GM23338 (cell line): ENCODE results near the gene GMEB2. TPM values are rescaled to one million over a fixed set of nuclear protein-coding genes. Genes with fewer than 3 reads are reported as not detected.

Experiments used
- ATAC-seq: fragments of 200-7000 bp; cut with Tn5 transposase; 3 replicates; pipeline ENCODE4 v1.9.1; 2020
- DNase-seq: peaks from one replicate; pipeline ENCODE4 v3.0.0-alpha.2; 2015; ENCODE audit warnings: low spot score
- H2AFZ ChIP-seq: fragments of 200-600 bp; sonication (generic); 2 replicates; pipeline ENCODE4 v1.8.0; 2016; ENCODE audit warnings: antibody characterized with exemption, mild to moderate bottlenecking, moderate library complexity
- H3F3A ChIP-seq: fragments of 200-600 bp; sonication (generic); replicated peaks from 2 replicates; pipeline ENCODE4 v1.8.0; 2017; ENCODE audit warnings: antibody characterized with exemption, mixed run types, low read depth
- H3K27ac ChIP-seq: fragments of 200-600 bp; sonication (generic); 2 replicates; pipeline ENCODE4 v1.6.1; 2016; ENCODE audit warnings: low read depth
- H3K27me3 ChIP-seq: fragments of 200-600 bp; sonication (generic); 2 replicates; pipeline ENCODE4 v1.8.0; 2016; ENCODE audit warnings: mild to moderate bottlenecking, mixed run types, moderate library complexity; ENCODE audit not compliant: insufficient read depth
- H3K36me3 ChIP-seq: fragments of 200-600 bp; sonication (generic); 2 replicates; pipeline ENCODE4 v1.8.0; 2016; ENCODE audit warnings: mild to moderate bottlenecking; ENCODE audit not compliant: insufficient read depth
- H3K4me1 ChIP-seq: fragments of 200-600 bp; sonication (generic); 2 replicates; pipeline ENCODE4 v1.8.0; 2016; ENCODE audit warnings: mild to moderate bottlenecking, moderate library complexity; ENCODE audit not compliant: insufficient read depth
- H3K4me2 ChIP-seq: fragments of 200-600 bp; sonication (generic); 2 replicates; pipeline ENCODE4 v1.7.1; 2017; ENCODE audit warnings: mixed run types
- H3K4me3 ChIP-seq: fragments of 200-600 bp; sonication (generic); 2 replicates; pipeline ENCODE4 v1.6.1; 2016; ENCODE audit warnings: mixed run types
- H3K79me2 ChIP-seq: fragments of 200-600 bp; sonication (generic); replicated peaks from 2 replicates; pipeline ENCODE4 v1.8.0; 2017; ENCODE audit warnings: mild to moderate bottlenecking; ENCODE audit not compliant: insufficient read depth
- H3K9me2 ChIP-seq: fragments of 200-600 bp; sonication (generic); 2 replicates; pipeline ENCODE4 v1.8.0; 2017; ENCODE audit not compliant: insufficient read depth
- H4K20me1 ChIP-seq: fragments of 200-600 bp; sonication (generic); replicated peaks from 2 replicates; pipeline ENCODE4 v1.8.0; 2017; ENCODE audit warnings: mild to moderate bottlenecking; ENCODE audit not compliant: insufficient read depth
- H3K27ac Mint-ChIP-seq: 2 replicates; pipeline ENCODE4 v1.8.0; 2020; ENCODE audit warnings: inconsistent platforms, mild to moderate bottlenecking, moderate library complexity, mixed read lengths
- H3K27me3 Mint-ChIP-seq: 3 replicates; pipeline ENCODE4 v1.8.0; 2022; ENCODE audit warnings: low read depth, mild to moderate bottlenecking, moderate library complexity, mixed read lengths, inconsistent platforms; ENCODE audit not compliant: insufficient read depth, poor library complexity
- H3K36me3 Mint-ChIP-seq: 3 replicates; pipeline ENCODE4 v1.8.0; 2021; ENCODE audit warnings: low read depth, mild to moderate bottlenecking, inconsistent platforms, moderate library complexity, mixed read lengths
- H3K4me1 Mint-ChIP-seq: 3 replicates; pipeline ENCODE4 v1.8.0; 2020; ENCODE audit warnings: mild to moderate bottlenecking, inconsistent platforms, mixed read lengths
- H3K4me3 Mint-ChIP-seq: 3 replicates; pipeline ENCODE4 v1.8.0; 2021; ENCODE audit warnings: moderate library complexity, mild to moderate bottlenecking, inconsistent platforms, mixed read lengths
- H3K9me3 Mint-ChIP-seq: 3 replicates; pipeline ENCODE4 v1.8.0; 2020; ENCODE audit warnings: moderate library complexity, mild to moderate bottlenecking, inconsistent platforms, mixed read lengths
- CREB1 ChIP-seq: fragments of 250-450 bp; sonication (Bioruptor Pico); IDR thresholded peaks from 2 replicates; pipeline ENCODE4 v1.5.0; 2020; ENCODE audit warnings: low read depth, mild to moderate bottlenecking, moderate library complexity
- EZH2 ChIP-seq: fragments of 200-600 bp; sonication (generic); IDR thresholded peaks from one replicate; pipeline ENCODE4 v1.8.0; 2017; ENCODE audit warnings: antibody characterized with exemption, mild to moderate bottlenecking, low read depth; ENCODE audit not compliant: unreplicated experiment
- EZH2phosphoT487 ChIP-seq: fragments of 200-600 bp; sonication (generic); IDR thresholded peaks from one replicate; pipeline ENCODE4 v1.8.1; 2018; ENCODE audit warnings: antibody characterized with exemption; ENCODE audit not compliant: unreplicated experiment
- JUNB ChIP-seq: IDR thresholded peaks from one replicate; pipeline ENCODE4 v1.6.1; 2016; ENCODE audit warnings: antibody characterized with exemption; ENCODE audit not compliant: unreplicated experiment
- NANOG ChIP-seq: IDR thresholded peaks from 2 replicates; pipeline ENCODE4 v1.6.1; 2016; ENCODE audit warnings: antibody characterized with exemption, borderline replicate concordance
- POLR2AphosphoS5 ChIP-seq: IDR thresholded peaks from 2 replicates; pipeline ENCODE4 v1.6.1; 2016; ENCODE audit warnings: antibody characterized with exemption, low read depth
- STAT1 ChIP-seq: IDR thresholded peaks from one replicate; pipeline ENCODE4 v1.6.1; 2016; ENCODE audit warnings: antibody characterized with exemption; ENCODE audit not compliant: unreplicated experiment
- ZNF114 ChIP-seq: fragments of 250-450 bp; sonication (Bioruptor Pico); IDR thresholded peaks from 2 replicates; pipeline ENCODE4 v1.5.0; 2020; ENCODE audit warnings: mild to moderate bottlenecking, moderate library complexity
- polyA plus RNA-seq: library from polyadenylated mRNA; unstranded; fragments of >200 nt; fragmentation: Nextera tagmentation; extraction: Ambion mirVana; gene quantifications from 2 replicates; pipeline ENCODE4 v1.2.1, GENCODE V29; 2016
- total RNA-seq: library from RNA; depleted of rRNA; stranded (reverse); fragments of >200 nt; shearing (Covaris generic); gene quantifications from 2 replicates; pipeline ENCODE4 v1.2.3, GENCODE V29; 2014
- TF ChIP-seq, protein P1 (sequence below): fragments of 250-450 bp; sonication (Bioruptor Pico); IDR thresholded peaks from 2 replicates; pipeline ENCODE4 v1.5.0; 2020; ENCODE audit warnings: mild to moderate bottlenecking, moderate library complexity
- TF ChIP-seq, protein P2 (sequence below), 2 experiments: fragments of 200-600 bp in 1 of 2; sonication (generic) in 1 of 2; conservative IDR thresholded peaks; 2 replicates each; pipeline versions ENCODE4 v1.5.1 to v1.6.1; 2016 to 2017; ENCODE audit warnings: antibody characterized with exemption in 2 of 2, low read depth in 2 of 2, mild to moderate bottlenecking in 2 of 2, moderate library complexity in 1 of 2

GMEB2 gene
- total and polyA plus RNA-seq, 2 experiments from 2014 or later = 4.4 to 20.6 TPM

DNA sequence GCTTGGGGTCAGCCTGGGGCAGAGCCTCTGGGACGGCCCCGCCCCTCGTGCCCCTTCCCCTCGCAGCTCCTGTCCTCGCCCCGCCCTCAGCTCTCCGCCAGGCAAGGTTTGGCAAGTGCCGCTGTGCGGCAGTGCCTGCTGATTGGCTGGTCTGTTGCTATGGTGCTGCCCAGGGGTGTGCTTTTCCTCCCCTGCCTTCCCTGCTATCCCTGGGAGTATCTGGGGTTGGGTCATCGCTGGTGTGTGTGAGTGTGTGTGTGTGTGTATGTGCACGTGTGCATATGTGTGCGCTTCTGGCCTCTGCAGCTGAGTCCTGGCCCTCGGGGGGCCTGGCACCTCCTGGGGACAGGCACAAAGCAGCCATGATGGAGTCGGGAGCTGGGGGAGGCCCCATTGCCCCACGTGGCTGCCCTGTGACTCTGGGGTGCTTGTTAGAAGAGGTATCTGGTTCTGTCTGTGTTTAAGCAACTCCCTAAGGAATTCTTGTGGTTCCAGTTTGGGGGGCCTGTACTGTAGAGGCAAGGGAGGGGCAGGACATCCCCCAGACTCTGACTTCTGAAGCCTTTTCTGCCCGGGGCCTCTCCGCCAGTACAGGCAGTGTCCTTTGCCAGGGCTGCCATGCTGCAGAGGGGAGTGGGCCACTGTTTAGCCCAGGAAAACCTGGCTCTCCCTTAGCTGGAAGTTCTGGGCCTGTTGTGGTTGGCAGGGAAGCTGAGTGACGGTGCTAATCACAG lies 38.1 kb upstream of the GMEB2 start:
- ATAC-seq (peak; percentile 96), DNase-seq (peak; percentile 64)
- H3K79me2 ChIP-seq = no peaks in the 10 kb centered on the region; the same call in 1 of the 2 replicates
- peaks cover 57% of the 10 kb centered on the region for H3K36me3 Mint-ChIP-seq
- peak overlapping the region; percentile 58; the same call in 1 of the 2 replicates for H3K27ac Mint-ChIP-seq
- H3K4me2 ChIP-seq = no peak overlapping the region
- no peaks in the 10 kb centered on the region for H3K36me3 ChIP-seq
- peaks cover 11% of the 10 kb centered on the region for H3K27me3 Mint-ChIP-seq
- H3K4me3 Mint-ChIP-seq = peak overlapping the region; percentile 44; the same call in 2 of the 3 replicates
- no peak overlapping the region for H3K4me3 ChIP-seq
- H3K9me3 Mint-ChIP-seq = no peaks in the 10 kb centered on the region
- no peaks in the 10 kb centered on the region; the same call in 1 of the 2 replicates for H4K20me1 ChIP-seq
- TF ChIP-seq EZH2 (no peak), ZNF114 (CRISPR knock-in tag) (no peak), JUNB (no peak), STAT1 (no peak), EZH2phosphoT487 (no peak), POLR2AphosphoS5 (no peak), CREB1 (CRISPR knock-in tag) (no peak), NANOG (no peak)
- TF ChIP-seq, protein P1, sequence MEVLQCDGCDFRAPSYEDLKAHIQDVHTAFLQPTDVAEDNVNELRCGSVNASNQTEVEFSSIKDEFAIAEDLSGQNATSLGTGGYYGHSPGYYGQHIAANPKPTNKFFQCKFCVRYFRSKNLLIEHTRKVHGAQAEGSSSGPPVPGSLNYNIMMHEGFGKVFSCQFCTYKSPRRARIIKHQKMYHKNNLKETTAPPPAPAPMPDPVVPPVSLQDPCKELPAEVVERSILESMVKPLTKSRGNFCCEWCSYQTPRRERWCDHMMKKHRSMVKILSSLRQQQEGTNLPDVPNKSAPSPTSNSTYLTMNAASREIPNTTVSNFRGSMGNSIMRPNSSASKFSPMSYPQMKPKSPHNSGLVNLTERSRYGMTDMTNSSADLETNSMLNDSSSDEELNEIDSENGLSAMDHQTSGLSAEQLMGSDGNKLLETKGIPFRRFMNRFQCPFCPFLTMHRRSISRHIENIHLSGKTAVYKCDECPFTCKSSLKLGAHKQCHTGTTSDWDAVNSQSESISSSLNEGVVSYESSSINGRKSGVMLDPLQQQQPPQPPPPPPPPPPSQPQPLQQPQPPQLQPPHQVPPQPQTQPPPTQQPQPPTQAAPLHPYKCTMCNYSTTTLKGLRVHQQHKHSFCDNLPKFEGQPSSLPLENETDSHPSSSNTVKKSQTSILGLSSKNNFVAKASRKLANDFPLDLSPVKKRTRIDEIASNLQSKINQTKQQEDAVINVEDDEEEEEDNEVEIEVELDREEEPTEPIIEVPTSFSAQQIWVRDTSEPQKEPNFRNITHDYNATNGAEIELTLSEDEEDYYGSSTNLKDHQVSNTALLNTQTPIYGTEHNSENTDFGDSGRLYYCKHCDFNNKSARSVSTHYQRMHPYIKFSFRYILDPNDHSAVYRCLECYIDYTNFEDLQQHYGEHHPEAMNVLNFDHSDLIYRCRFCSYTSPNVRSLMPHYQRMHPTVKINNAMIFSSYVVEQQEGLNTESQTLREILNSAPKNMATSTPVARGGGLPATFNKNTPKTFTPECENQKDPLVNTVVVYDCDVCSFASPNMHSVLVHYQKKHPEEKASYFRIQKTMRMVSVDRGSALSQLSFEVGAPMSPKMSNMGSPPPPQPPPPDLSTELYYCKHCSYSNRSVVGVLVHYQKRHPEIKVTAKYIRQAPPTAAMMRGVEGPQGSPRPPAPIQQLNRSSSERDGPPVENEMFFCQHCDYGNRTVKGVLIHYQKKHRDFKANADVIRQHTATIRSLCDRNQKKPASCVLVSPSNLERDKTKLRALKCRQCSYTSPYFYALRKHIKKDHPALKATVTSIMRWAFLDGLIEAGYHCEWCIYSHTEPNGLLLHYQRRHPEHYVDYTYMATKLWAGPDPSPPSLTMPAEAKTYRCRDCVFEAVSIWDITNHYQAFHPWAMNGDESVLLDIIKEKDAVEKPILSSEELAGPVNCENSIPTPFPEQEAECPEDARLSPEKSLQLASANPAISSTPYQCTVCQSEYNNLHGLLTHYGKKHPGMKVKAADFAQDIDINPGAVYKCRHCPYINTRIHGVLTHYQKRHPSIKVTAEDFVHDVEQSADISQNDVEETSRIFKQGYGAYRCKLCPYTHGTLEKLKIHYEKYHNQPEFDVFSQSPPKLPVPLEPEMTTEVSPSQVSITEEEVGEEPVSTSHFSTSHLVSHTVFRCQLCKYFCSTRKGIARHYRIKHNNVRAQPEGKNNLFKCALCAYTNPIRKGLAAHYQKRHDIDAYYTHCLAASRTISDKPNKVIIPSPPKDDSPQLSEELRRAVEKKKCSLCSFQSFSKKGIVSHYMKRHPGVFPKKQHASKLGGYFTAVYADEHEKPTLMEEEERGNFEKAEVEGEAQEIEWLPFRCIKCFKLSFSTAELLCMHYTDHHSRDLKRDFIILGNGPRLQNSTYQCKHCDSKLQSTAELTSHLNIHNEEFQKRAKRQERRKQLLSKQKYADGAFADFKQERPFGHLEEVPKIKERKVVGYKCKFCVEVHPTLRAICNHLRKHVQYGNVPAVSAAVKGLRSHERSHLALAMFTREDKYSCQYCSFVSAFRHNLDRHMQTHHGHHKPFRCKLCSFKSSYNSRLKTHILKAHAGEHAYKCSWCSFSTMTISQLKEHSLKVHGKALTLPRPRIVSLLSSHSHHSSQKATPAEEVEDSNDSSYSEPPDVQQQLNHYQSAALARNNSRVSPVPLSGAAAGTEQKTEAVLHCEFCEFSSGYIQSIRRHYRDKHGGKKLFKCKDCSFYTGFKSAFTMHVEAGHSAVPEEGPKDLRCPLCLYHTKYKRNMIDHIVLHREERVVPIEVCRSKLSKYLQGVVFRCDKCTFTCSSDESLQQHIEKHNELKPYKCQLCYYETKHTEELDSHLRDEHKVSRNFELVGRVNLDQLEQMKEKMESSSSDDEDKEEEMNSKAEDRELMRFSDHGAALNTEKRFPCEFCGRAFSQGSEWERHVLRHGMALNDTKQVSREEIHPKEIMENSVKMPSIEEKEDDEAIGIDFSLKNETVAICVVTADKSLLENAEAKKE (CRISPR knock-in tag) = no peak
- TF ChIP-seq, protein P2, sequence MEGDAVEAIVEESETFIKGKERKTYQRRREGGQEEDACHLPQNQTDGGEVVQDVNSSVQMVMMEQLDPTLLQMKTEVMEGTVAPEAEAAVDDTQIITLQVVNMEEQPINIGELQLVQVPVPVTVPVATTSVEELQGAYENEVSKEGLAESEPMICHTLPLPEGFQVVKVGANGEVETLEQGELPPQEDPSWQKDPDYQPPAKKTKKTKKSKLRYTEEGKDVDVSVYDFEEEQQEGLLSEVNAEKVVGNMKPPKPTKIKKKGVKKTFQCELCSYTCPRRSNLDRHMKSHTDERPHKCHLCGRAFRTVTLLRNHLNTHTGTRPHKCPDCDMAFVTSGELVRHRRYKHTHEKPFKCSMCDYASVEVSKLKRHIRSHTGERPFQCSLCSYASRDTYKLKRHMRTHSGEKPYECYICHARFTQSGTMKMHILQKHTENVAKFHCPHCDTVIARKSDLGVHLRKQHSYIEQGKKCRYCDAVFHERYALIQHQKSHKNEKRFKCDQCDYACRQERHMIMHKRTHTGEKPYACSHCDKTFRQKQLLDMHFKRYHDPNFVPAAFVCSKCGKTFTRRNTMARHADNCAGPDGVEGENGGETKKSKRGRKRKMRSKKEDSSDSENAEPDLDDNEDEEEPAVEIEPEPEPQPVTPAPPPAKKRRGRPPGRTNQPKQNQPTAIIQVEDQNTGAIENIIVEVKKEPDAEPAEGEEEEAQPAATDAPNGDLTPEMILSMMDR (conservative IDR thresholded peaks at IDR 0.05; ENCODE audit: low read depth in 2 of 2) = no peak
- H3K4me1 ChIP-seq = no peaks in the 10 kb centered on the region
- peaks cover 5% of the 10 kb centered on the region for H3K4me1 Mint-ChIP-seq
- no peak overlapping the region for H3K27ac ChIP-seq
- no peak overlapping the region for H2AFZ ChIP-seq
- no peaks in the 10 kb centered on the region for H3F3A ChIP-seq
- no peaks in the 10 kb centered on the region for H3K27me3 ChIP-seq
- no peaks in the 10 kb centered on the region for H3K9me2 ChIP-seq
